Left lung (tissue), 14 donors: ENCODE measurements around the gene OR1J1. TPM values are rescaled to one million over a fixed set of nuclear protein-coding genes. Genes with fewer than 3 reads are reported as not detected.

ENCODE experiments used
- ATAC-seq: fragments of 200-7000 bp; cut with Tn5 transposase; one replicate; pipeline ENCODE4 v1.9.1; 2020; ENCODE audit warnings: moderate library complexity
- DNase-seq, 4 donors: peaks; one replicate each; pipeline ENCODE4 v3.0.0-alpha.2; 2013 to 2020
- H3K27ac ChIP-seq, 2 donors: fragments of 200-600 bp; sonication (generic) in 1 of 2; one replicate each; pipeline versions ENCODE4 v1.5.0 to v1.8.0; 2020 to 2021
- H3K27me3 ChIP-seq, 2 donors: fragments of 200-600 bp; sonication (generic) in 1 of 2; one replicate each; pipeline versions ENCODE4 v1.5.0 to v1.8.0; 2020 to 2021
- H3K36me3 ChIP-seq, 2 donors: fragments of 200-600 bp; sonication (generic) in 1 of 2; one replicate each; pipeline versions ENCODE4 v1.5.0 to v1.8.0; 2020 to 2021
- H3K4me1 ChIP-seq, 2 donors: fragments of 200-600 bp; one replicate each; pipeline ENCODE4 v1.8.0; 2021
- H3K4me3 ChIP-seq, 2 donors: fragments of 200-600 bp; sonication (generic) in 1 of 2; one replicate each; pipeline versions ENCODE4 v1.5.0 to v1.8.0; 2020 to 2021; ENCODE audit warnings: mild to moderate bottlenecking in 1 of 2
- H3K9me3 ChIP-seq, 2 donors: fragments of 200-600 bp; sonication (generic) in 1 of 2; one replicate each; pipeline versions ENCODE4 v1.5.0 to v1.8.0; 2020 to 2021
- intact Hi-C, 2 donors: fragments of 100-400 bp; cut with DNase I; formaldehyde crosslinking; loops; one replicate each; pipeline versions ENCODE4 v1.11.2 to v1.14.2; 2022
- long read RNA-seq, 12 donors: library from polyadenylated mRNA in 2 of 12; unstranded in 2 of 12; transcript quantifications; one replicate each; pipeline ENCODE4 v2.0.0 and lab custom pipeline, GENCODE V29; 2019 to 2026
- polyA plus RNA-seq, 6 donors: library from polyadenylated mRNA; unstranded; fragments of 120-200 nt; gene quantifications; one replicate each; pipeline ENCODE4 v1.2.1, GENCODE V29; 2013; ENCODE audit not compliant: insufficient read length in 6 of 6
- total RNA-seq, 2 donors: library from RNA; stranded (reverse); fragmentation: NEBNext Ultra II Directional; extraction: Animal tissue kit (Norgen Biotek cat#: 25700); gene quantifications; one replicate each; pipeline ENCODE4 v1.2.1, GENCODE V29; 2021
- TF ChIP-seq, protein P1 (sequence below), 2 donors: fragments of 200-600 bp; sonication (generic) in 1 of 2; IDR thresholded peaks; one replicate each; pipeline versions ENCODE4 v1.5.0 to v1.8.0; 2021; ENCODE audit warnings: antibody characterized with exemption in 2 of 2
- donor health status: DM: no; HTN: yes; CAD: no.
- donor health status: DM: no; HTN: no; CAD: no.

The OR1J1 gene, protein sequence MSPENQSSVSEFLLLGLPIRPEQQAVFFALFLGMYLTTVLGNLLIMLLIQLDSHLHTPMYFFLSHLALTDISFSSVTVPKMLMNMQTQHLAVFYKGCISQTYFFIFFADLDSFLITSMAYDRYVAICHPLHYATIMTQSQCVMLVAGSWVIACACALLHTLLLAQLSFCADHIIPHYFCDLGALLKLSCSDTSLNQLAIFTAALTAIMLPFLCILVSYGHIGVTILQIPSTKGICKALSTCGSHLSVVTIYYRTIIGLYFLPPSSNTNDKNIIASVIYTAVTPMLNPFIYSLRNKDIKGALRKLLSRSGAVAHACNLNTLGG
- total RNA-seq (not detected), polyA plus RNA-seq (not detected)
- long read RNA-seq, donor 1: 0 reads
- long read RNA-seq, donor 2: 0 reads
- long read RNA-seq, donor 3: 0 reads
- long read RNA-seq, donor 4: 0 reads
- long read RNA-seq, donor 5: 0 reads
- long read RNA-seq, donor 6: 0 reads
- long read RNA-seq, donor 7: 0 reads
- long read RNA-seq, donor 8: 0 reads
- long read RNA-seq, donor 9: 0 reads
- long read RNA-seq, donor 10: 0 reads
- long read RNA-seq, donor 11: 0 reads
- long read RNA-seq, donor 12, partial matches to known transcripts: 0 of 1 reads
- long read RNA-seq, donor 12, other reads (novel, unspliced or antisense): 0 of 1 reads

DNA sequence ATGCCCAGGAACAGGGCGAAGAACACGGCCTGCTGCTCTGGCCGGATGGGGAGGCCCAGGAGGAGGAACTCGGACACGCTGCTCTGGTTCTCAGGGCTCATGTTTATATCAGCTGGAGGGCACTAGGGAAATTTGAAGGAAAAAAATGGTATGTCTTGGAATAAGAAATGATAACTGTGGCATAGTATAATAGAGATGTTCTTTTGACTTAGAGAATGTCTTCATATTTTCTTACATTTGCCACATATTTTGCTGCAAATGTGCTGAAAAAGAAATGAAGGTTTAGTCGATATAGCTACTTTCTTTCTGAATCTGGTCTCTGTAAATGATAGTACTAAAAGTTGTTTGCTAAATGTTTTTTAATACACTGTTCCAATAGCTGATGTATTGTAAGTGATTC, at the start of gene OR1J1:
OR1J1 (minus strand) TSS at position 101 of the 400 bp plus-strand sequence; CDS start at position 101, 0 bp downstream.
- TF ChIP-seq, protein P1, sequence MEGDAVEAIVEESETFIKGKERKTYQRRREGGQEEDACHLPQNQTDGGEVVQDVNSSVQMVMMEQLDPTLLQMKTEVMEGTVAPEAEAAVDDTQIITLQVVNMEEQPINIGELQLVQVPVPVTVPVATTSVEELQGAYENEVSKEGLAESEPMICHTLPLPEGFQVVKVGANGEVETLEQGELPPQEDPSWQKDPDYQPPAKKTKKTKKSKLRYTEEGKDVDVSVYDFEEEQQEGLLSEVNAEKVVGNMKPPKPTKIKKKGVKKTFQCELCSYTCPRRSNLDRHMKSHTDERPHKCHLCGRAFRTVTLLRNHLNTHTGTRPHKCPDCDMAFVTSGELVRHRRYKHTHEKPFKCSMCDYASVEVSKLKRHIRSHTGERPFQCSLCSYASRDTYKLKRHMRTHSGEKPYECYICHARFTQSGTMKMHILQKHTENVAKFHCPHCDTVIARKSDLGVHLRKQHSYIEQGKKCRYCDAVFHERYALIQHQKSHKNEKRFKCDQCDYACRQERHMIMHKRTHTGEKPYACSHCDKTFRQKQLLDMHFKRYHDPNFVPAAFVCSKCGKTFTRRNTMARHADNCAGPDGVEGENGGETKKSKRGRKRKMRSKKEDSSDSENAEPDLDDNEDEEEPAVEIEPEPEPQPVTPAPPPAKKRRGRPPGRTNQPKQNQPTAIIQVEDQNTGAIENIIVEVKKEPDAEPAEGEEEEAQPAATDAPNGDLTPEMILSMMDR (IDR thresholded peaks at IDR 0.05): no peak
- ATAC-seq (no peak), DNase-seq (no peak)
- Histone ChIP-seq H3K4me3 (no peak within 1 kb of the TSS), H3K36me3 (no peaks in the 10 kb centered on the region), H3K4me1 (no peaks in the 10 kb centered on the region), H3K27me3 (no peaks in the 10 kb centered on the region), H3K27ac (no peak within 1 kb of the TSS), H3K9me3 (no peaks in the 10 kb centered on the region)
- intact Hi-C loops: no loop called here

DNA sequence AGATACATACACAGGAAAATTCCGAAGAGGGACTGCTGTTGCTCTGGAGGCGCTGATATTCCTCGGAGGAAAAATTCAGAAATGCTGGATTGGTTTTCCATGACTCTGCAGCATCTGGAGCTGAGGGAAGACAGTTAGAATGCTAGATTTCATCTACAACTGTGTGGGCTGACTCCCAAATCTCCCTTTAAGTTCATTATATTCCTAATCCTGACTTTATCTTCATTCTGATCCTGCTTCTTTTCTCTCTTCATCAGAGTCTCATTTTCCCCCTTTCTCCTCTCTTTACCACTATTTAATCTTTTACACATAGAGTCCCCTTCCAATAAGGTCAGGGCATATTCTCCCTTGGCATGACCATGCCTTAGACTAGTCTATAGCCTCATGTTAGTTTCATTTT, 49.5 kb upstream of the OR1J1 start, which contains the start of gene OR1N1:
OR1N1 (minus strand) TSS at position 101 of the 400 bp plus-strand sequence; CDS start at position 101, 0 bp downstream.
- no peaks in the 10 kb centered on the region for H3K36me3 ChIP-seq
- H3K4me3 ChIP-seq: no peak within 1 kb of the TSS
- DNase-seq (no peak), ATAC-seq (no peak)
- H3K27me3 ChIP-seq: peaks cover 0 to 12% of the 10 kb centered on the region in 2 donors
- no peaks in the 10 kb centered on the region for H3K9me3 ChIP-seq
- TF ChIP-seq, protein P1 (IDR thresholded peaks at IDR 0.05): no peak
- no peaks in the 10 kb centered on the region for H3K4me1 ChIP-seq
- intact Hi-C loops: loop anchor here in 1 of 2 donors (10.0 kb wide), 1 partner anchor 58 kb away; the partner anchor contains the start of gene OR1L8
- H3K27ac ChIP-seq: no peak within 1 kb of the TSS

DNA sequence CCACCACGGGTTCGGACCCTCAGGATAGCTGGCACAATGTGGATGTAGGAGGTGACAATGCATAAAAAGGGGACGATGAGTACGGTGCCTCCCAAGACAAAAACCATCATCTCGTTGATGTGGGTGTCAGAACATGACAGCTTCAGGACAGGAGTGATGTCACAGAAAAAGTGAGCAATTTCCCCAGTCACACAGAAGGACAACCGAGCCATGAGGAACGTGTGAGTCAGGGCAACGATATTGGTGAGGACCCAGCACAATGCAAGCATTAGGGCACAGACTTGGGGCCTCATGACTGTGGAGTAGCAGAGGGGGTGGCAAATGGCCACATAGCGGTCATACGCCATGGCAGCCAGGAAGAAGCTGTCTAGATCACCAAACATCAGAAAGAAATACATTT, 48.9 kb upstream of the OR1J1 start:
- DNase-seq: no peak
- no peak for ATAC-seq
- intact Hi-C loops: loop anchor here in 1 of 2 donors (10.0 kb wide), 1 partner anchor 58 kb away; the partner anchor contains the start of gene OR1L8
- Histone ChIP-seq H3K27me3 (peaks cover 0 to 12% of the 10 kb centered on the region in 2 donors), H3K36me3 (no peaks in the 10 kb centered on the region), H3K4me1 (no peaks in the 10 kb centered on the region), H3K4me3 (no peak overlapping the region), H3K9me3 (no peaks in the 10 kb centered on the region), H3K27ac (no peak overlapping the region)
- TF ChIP-seq, protein P1 (IDR thresholded peaks at IDR 0.05): no peak

DNA sequence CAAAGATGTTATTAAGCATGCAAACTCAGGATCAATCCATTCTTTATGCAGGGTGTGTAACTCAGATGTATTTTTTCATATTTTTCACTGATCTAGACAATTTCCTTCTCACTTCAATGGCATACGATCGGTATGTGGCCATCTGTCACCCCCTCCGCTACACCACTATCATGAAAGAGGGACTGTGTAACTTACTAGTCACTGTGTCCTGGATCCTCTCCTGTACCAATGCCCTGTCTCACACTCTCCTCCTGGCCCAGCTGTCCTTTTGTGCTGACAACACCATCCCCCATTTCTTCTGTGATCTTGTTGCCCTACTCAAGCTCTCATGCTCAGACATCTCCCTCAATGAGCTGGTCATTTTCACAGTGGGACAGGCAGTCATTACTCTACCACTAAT, 41.6 kb upstream of the OR1J1 start:
- H3K27ac ChIP-seq: no peak overlapping the region
- H3K9me3 ChIP-seq: no peaks in the 10 kb centered on the region
- H3K27me3 ChIP-seq: no peaks in the 10 kb centered on the region
- DNase-seq (no peak), ATAC-seq (no peak)
- no peaks in the 10 kb centered on the region for H3K4me1 ChIP-seq
- intact Hi-C loops: no loop called here
- no peak overlapping the region for H3K4me3 ChIP-seq
- TF ChIP-seq, protein P1 (IDR thresholded peaks at IDR 0.05): no peak
- no peaks in the 10 kb centered on the region for H3K36me3 ChIP-seq

DNA sequence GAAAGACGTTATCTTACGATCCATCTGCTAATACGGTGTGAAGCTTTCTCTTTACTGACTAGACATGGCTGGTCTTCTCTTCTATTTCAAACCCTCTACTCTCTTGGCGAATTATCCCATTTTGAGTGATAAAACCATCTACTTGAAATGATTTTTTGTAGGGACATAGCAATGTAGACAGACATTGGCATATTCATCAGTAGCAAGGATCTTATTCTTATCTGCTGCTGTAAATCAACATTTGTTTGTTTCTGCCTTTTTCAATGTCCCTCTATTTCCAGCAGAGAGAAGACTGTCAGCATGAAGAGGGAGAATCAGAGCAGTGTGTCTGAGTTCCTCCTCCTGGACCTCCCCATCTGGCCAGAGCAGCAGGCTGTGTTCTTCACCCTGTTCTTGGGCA, 41.1 kb upstream of the OR1J1 start, which contains the start of gene OR1J4:
OR1J4 (plus strand) TSS at position 301 of the 400 bp plus-strand sequence; CDS start at position 301, 0 bp downstream.
- TF ChIP-seq, protein P1 (IDR thresholded peaks at IDR 0.05): no peak
- Histone ChIP-seq H3K9me3 (no peaks in the 10 kb centered on the region), H3K27ac (no peak within 1 kb of the TSS), H3K27me3 (no peaks in the 10 kb centered on the region), H3K4me3 (no peak within 1 kb of the TSS), H3K4me1 (no peaks in the 10 kb centered on the region), H3K36me3 (no peaks in the 10 kb centered on the region)
- intact Hi-C loops: no loop called here
- no peak for ATAC-seq
- no peak for DNase-seq
